ENCODE data around the gene GTPBP1. TPM values are rescaled to one million over a fixed set of nuclear protein-coding genes. Genes with fewer than 3 reads are reported as not detected.

Gene GTPBP1
- total and polyA plus RNA-seq, 2 of the 13 experiments (the other 11 are each of a cell fraction or from before 2014, with no cell fraction given), result 22.3 to 27.0 TPM

DNA sequence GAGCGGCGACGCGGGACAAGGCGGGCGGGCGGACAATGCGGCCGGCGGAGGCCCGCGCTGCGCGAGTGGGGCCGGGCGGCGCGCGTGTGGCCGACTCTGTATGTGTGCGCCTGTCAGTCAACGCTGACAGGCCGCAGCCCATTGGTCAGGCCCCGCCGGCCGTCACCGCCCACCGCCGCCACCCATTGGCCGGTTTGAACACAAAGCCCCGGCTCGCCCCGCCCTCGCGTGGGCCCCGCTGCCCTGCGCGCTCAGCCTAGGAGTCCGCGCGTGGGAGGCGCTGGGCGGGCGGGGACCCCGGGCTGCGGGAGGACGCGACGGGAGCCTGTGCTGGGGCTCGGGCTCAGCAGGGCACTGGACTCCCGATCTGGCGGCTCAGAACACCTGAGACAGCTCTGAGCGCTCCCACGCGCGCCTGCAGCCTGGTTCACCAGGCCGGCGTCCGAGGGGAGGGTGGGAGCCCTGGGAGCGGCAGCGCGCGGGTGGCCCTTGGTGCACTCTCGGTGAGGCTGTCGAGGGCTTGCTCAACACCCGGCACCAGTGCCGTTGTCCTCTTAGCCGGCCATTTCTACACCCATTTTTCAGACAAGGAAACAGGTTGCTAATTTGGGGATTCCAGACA, 50.3 kb downstream of the GTPBP1 start, which contains the start of gene SUN2 (continued):
- TF ChIP-seq ZNF234 (CRISPR knock-in tag; conservative IDR thresholded peaks at IDR 0.05), result no peak
- TF ChIP-seq SRSF9 (IDR thresholded peaks at IDR 0.05; ENCODE audit: borderline replicate concordance, insufficient read depth, low read depth, low read length, poor library complexity, severe bottlenecking), result no peak
- TF ChIP-seq, protein P1, sequence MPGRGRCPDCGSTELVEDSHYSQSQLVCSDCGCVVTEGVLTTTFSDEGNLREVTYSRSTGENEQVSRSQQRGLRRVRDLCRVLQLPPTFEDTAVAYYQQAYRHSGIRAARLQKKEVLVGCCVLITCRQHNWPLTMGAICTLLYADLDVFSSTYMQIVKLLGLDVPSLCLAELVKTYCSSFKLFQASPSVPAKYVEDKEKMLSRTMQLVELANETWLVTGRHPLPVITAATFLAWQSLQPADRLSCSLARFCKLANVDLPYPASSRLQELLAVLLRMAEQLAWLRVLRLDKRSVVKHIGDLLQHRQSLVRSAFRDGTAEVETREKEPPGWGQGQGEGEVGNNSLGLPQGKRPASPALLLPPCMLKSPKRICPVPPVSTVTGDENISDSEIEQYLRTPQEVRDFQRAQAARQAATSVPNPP (CRISPR knock-in tag; IDR thresholded peaks at IDR 0.05), result no peak
- TF ChIP-seq, protein P2, sequence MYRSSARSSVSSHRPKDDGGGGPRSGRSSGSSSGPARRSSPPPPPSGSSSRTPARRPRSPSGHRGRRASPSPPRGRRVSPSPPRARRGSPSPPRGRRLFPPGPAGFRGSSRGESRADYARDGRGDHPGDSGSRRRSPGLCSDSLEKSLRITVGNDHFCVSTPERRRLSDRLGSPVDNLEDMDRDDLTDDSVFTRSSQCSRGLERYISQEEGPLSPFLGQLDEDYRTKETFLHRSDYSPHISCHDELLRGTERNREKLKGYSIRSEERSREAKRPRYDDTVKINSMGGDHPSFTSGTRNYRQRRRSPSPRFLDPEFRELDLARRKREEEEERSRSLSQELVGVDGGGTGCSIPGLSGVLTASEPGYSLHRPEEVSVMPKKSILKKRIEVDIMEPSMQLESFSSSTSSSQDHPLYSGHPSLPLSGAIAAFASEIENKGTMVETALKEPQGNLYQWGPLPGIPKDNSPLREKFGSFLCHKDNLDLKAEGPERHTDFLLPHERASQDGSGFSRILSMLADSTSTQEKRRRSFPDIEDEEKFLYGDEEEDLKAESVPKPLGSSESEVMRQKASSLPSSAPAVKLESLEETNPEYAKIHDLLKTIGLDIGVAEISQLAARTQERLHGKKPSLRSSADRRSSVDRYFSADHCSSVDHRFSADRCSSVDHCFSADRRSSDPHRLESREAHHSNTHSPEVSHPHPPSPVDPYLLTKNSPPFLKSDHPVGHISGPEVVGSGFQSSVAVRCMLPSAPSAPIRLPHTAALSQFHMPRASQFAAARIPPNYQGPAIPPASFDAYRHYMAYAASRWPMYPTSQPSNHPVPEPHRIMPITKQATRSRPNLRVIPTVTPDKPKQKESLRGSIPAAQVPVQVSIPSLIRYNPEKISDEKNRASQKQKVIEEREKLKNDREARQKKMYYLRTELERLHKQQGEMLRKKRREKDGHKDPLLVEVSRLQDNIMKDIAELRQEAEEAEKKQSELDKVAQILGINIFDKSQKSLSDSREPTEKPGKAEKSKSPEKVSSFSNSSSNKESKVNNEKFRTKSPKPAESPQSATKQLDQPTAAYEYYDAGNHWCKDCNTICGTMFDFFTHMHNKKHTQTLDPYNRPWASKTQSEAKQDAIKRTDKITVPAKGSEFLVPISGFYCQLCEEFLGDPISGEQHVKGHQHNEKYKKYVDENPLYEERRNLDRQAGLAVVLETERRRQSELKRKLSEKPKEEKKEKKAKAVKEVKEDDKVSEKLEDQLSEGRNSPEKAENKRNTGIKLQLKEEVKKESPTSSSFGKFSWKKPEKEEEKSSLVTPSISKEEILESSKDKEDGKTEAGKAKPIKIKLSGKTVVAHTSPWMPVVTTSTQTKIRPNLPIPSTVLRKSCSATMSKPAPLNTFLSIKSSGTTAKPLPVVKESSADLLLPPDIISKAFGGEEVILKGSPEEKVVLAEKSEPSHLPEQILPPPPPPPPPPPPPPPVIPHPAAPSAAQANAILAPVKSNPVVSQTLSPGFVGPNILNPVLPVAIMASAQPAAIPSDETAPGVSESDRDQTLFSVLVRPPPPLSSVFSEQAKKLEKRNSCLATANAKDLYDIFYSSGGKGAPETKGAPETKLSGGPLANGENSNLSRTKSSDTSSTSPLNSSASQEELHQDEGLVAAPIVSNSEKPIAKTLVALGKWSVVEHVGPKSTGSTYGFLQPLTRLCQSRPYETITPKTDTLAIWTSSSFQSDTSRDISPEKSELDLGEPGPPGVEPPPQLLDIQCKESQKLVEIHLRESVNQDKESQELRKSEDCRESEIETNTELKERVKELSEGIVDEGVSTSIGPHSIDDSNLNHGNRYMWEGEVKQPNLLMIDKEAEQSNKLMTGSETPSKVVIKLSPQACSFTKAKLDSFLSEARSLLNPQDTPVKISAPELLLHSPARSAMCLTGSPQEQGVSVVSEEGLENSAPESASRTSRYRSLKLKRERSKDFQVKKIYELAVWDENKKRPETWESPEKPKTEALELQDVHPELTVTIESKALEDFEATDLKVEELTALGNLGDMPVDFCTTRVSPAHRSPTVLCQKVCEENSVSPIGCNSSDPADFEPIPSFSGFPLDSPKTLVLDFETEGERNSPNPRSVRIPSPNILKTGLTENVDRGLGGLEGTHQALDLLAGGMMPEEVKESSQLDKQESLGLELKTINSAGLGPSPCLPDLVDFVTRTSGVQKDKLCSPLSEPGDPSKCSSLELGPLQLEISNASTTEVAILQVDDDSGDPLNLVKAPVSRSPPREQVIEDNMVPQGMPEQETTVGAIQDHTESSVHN (CRISPR knock-in tag; IDR thresholded peaks at IDR 0.05), result no peak
- no peak for TF ChIP-seq DMAP1 (CRISPR knock-in tag; IDR thresholded peaks at IDR 0.05)
- no peak for TF ChIP-seq KDM1A (CRISPR knock-in tag; IDR thresholded peaks at IDR 0.05)
- TF ChIP-seq ZNF256 (CRISPR knock-in tag; conservative IDR thresholded peaks at IDR 0.05), result no peak
- TF ChIP-seq, protein P3, sequence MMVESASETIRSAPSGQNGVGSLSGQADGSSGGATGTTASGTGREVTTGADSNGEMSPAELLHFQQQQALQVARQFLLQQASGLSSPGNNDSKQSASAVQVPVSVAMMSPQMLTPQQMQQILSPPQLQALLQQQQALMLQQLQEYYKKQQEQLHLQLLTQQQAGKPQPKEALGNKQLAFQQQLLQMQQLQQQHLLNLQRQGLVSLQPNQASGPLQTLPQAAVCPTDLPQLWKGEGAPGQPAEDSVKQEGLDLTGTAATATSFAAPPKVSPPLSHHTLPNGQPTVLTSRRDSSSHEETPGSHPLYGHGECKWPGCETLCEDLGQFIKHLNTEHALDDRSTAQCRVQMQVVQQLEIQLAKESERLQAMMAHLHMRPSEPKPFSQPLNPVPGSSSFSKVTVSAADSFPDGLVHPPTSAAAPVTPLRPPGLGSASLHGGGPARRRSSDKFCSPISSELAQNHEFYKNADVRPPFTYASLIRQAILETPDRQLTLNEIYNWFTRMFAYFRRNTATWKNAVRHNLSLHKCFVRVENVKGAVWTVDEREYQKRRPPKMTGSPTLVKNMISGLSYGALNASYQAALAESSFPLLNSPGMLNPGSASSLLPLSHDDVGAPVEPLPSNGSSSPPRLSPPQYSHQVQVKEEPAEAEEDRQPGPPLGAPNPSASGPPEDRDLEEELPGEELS (CRISPR knock-in tag; IDR thresholded peaks at IDR 0.05), result 0 out of 2 replicates have a peak, but pooled peaks have one; percentile 14
- peak; percentile 86 for TF ChIP-seq NFYB (CRISPR knock-in tag; IDR thresholded peaks at IDR 0.05)
- 0 out of 2 replicates have a peak, but pooled peaks have one; percentile 46 for TF ChIP-seq ZMYM4 (CRISPR knock-in tag; IDR thresholded peaks at IDR 0.05)
- no peak for TF ChIP-seq HNF4A (CRISPR knock-in tag; IDR thresholded peaks at IDR 0.05)
- TF ChIP-seq ZNF550 (CRISPR knock-in tag; IDR thresholded peaks at IDR 0.05; ENCODE audit: borderline replicate concordance), result 0 out of 2 replicates have a peak, but pooled peaks have one; percentile 33
- TF ChIP-seq ZNF607 (CRISPR knock-in tag; IDR thresholded peaks at IDR 0.05; ENCODE audit: borderline replicate concordance), result no peak; the same call in 1 of the 2 replicates
- peak; percentile 17; the same call in 1 of the 2 replicates for TF ChIP-seq ZNF232 (CRISPR knock-in tag; IDR thresholded peaks at IDR 0.05; ENCODE audit: borderline replicate concordance)
- peak; percentile 32; the same call in 1 of the 2 replicates for TF ChIP-seq ZNF331 (CRISPR knock-in tag; IDR thresholded peaks at IDR 0.05)
- TF ChIP-seq MTA1 (CRISPR knock-in tag; IDR thresholded peaks at IDR 0.05; ENCODE audit: borderline replicate concordance), result peak; percentile 30; the same call in 1 of the 2 replicates
- peak; percentile 38; the same call in 1 of the 2 replicates for TF ChIP-seq YEATS4 (CRISPR knock-in tag; IDR thresholded peaks at IDR 0.05; ENCODE audit: borderline replicate concordance)
